Activated CD4-positive, alpha-beta T cell treated with anti-CD3 and anti-CD28 coated beads for 24 hours (primary cell): ENCODE measurements around the gene CA5A.

Experiments
- DNase-seq, 2 donors: peaks; one replicate each; pipeline ENCODE4 v3.0.0-alpha.2; 2020; ENCODE audit warnings: low read depth in 2 of 2

The CA5A gene

GRCh38 chr16:87963400-87963799 is 27.1 kb upstream of the CA5A start:
- peak; percentile 57 to 58 for DNase-seq

DNA sequence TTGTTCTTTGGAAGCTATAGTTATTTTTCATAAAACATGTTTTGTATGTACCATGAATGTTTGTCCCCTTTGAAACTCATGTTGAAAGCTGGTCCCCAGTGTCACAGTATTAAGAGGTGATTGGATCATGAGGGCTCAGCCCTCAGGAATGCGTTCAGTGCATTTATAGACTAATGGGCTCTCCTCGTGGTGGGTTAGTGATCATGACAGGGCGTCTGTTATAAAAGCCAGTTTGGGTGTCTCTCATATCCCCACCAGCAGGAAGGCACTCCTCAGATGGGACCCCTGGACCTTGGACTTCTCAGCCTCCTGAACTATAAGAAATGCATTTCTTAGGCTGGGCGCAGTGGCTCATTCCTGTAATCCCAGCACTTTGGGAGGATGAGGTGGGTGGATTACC is 25.3 kb upstream of the CA5A start:
- DNase-seq = no peak

DNA sequence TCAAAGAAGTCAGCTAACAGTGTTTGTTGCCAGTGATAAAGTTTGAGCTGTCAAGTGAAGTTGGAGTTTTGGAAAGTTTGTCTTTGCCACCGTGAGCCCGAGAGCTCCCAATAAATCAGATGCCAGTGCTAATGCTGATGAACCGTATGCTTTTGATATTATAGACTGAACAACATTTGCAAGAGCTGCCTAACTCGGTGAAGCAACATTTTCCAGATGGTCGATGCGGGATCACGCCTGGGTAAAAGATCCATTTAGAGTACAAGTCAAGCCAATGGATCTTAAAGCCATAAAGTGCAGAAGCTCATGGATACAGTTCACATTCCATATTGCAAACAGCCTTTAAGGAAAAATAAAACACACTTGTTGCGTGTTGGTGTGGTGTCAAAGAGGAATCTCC is 24.5 kb upstream of the CA5A start:
- DNase-seq = no peak

GRCh38 chr16:87960296-87960695 is 24.0 kb upstream of the CA5A start:
- no peak for DNase-seq

DNA sequence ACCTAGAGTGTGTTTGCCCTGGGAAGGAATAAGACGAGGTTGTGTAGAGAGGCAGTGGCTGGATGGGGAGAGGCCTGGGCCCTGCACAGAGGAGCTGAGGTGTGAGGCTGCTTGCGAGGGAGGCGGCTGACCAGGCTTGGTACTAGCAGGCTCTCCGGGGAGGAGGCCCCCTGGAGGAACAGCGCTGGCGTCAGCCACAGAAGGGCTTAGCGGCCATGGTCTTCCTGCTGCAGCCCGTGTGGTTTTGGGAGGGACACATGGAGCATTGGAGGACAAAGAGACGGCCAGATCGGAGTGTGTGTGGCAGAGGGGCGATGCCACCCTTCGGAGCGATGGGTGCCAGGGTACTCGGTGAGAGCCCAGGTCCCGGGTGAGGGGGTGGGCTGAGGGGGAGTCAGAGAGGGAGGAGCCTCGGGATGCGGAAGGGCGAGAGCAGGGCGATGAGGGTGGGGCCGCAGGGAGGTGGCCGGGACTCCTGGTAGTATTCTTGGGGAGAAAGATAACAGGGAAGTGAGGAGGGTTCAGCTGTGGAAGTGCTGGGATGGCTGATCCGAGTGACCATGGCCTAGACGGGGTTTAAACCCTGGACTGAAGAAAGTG is 23.2 kb upstream of the CA5A start:
- no peak for DNase-seq

DNA sequence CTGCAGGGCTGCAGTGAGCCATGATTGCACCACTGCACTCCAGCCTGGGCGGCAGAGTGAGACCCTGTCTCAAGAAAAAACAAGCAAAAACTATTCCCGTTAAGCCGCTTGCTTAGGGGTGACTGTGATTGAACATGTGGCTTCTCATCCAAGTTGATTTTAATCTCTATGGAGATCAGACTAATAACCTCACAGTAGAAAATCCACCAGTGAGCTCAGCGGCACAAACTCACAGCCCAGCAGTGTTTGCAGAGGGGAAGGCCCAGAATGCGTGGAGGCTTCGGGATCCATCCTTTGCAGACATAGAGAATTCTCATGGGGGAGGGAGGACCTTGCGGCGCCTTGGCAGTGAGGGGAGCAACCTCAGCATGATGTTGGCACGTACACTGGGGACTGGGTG is 22.3 kb upstream of the CA5A start:
- DNase-seq = no peak

GRCh38 chr16:87957296-87958094 is 21.2 kb upstream of the CA5A start:
- DNase-seq = no peak

- peak; percentile 48 to 58 for DNase-seq
Observed at GRCh38 chr16:87956365-87957231, 20.3 kb upstream of the CA5A start.

DNA sequence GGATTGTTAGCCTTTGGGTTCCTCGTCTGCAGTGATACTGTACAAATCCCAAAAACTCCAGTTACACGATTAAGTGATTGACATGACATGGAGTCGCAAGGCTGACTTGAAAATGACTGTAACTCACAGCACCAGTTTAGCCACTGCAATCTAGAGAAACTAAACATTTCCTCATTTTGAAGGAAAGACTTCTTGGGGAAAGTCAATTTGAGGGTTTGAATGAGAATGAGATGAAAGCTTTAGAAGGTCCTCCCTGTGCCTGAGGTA is 19.7 kb upstream of the CA5A start:
- no peak for DNase-seq

DNA sequence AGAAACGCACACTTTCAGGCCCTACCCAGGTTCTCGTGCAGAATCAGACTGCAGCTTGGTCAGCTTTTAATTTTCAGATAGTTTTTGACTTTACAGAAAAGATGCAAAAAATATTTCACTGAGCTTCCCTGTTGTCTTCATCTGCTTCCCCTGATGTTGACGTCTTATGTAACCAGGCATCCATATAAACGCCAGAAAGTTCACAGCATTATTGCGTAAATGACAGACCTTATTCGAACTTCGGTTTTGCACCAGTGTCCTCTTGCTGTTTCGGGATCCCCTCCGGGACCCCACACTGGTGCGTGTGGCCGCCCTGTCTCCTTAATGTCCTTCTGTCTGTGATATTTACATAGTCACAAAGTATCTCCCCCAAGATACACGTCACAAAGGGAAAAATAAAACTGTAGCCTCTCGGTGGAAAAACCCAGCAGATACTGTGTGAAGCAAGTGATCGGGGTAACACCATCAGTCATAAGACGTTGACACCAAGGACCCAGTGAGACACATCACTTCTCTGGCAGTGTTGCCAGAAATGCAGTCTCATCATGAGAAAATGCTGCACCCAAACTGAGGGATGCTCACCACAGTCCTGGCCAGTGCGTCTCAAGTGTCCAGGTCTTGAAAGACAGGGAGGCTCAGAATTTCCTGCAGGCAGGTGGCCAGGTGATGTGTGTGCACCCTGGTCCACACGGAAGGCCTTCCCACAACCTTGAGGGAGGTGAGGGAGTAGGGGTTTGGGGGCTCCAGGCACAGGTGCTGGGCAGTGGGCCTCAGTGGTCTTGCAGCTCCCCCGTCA is 19.2 kb upstream of the CA5A start:
- DNase-seq = no peak

DNA sequence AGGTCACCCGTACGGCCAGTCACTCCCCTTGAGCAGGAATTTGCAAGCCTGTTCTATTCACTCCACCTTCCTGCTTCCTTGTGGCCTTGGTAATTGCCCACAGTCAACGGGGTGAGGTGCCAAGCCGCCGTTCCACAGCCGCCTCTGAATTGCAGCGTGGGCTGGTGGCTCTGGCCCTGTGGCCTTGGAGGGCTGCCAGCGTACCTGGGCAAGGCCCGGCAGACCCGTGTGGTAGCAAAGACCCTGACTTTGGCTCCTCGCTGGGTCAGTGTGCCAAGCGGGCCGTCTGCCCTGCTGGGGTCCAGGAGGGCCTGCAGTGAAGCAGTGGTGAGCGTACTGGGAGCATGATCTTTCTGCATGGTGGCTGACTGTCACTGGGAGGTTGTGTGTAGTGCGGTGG is 18.5 kb upstream of the CA5A start:
- no peak for DNase-seq

DNA sequence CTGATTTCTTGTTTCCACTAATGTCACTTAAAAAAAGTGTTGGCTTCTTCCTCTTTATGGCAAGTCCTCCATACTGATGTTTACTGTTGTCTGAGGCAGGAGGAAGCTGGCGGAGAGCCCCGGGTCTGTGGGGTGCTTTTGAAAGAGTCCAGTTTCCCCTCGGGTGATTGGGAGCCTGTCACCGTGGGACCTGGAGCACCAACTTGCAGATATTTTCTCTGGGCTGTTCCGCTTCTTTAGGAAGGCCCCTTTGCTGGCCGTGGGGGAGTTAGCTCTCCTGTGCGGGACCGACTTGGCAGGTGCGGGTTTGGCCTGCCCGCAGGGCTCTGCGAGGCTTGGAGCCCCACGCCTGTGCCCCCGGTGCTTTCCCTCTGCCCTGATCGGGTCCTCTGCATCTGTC is 18.0 kb upstream of the CA5A start:
- no peak for DNase-seq

DNA sequence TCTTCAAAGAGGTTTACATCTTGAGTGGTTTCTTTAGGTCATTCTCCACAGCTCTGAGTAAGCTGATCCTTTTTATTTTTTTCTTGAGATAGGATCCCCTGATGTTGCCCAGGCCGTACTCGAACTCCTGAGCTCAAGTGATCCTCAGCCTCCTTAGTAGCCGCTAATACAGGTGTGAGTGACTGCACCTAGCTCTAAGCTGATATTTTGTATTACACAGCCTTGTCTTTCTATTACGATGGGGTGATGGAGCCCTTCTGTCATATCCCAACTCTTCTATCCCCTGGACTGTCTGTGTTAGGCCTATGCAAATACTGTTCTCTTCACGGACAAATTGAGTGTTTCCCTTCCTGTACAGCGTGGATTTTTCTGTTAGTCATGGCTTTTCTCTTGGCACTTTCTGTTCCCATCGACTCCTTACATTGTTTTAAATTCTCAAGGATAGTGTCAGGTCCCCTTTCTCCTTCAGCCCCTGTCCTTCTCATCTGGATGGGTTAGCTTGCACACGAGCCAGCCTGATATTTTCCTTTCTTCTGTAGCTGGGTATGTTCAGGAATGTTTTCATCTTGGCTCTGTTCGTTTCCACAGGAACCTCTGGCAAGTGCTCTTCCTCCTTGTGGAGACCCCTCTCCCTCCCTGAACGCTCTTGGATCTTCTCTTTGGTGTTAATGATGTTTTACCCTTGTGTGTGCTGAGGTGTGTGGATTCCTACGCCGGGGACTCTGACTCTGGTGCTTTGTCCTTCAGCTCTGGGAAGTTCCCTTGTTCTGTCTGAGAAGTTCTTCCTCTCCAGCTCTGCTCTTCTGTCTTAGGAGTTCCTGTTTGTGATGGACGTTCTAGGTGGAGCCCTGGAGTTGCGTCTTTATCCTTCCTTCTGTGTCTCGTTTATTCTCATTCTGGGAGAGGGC is 17.2 kb upstream of the CA5A start:
- DNase-seq = no peak

DNA sequence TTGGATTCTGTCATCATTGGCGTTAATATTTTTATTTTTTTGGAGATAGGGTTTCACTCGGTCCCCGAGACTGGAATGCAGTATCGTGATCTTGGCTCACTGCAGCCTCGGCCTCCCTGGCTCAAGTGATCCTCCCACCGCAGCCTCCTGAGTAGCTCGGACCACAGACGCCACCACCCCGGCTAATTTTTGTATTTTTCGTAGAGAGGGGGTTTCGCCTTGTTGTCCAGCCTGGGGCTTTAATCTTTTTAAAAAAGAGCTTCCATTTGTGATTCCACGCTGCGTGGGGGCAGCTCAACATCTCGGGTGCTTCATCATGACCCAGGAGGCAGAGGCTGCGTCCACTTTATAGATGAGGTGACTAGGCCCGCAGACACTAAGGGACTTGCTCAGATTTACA is 16.4 kb upstream of the CA5A start:
- no peak for DNase-seq

- no peak for DNase-seq
Observed at GRCh38 chr16:87951552-87952538, 15.5 kb upstream of the CA5A start.

GRCh38 chr16:87950765-87951551 is 14.6 kb upstream of the CA5A start, which contains the start of gene BANP:
Gene BANP (plus strand): TSS chr16:87951434. CDS start chr16:87975116, 23,682 bp downstream.
- DNase-seq = peak; percentile 91 to 94

- DNase-seq = no peak
Observed at GRCh38 chr16:87949071-87949744, 12.9 kb upstream of the CA5A start.

DNA sequence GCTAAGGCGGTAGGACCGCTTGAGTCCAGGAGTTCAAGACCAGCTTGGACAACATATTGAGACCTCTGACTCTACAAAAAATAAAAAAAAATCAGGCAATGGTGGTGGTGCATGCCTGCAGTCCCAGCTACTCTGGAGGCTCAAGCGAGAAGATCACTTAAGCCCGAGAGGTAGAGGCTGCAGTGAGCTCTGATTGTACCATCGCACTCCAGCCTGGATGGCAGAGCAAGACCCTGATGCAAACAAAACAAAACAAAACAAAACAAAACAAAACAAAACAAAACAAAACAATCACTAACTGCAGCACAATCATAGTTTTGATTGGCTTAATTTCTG is 12.4 kb upstream of the CA5A start:
- DNase-seq = no peak
